OCI-LY3 (cell line): ENCODE results near the gene FCHO1.

ENCODE experiments used
- EZH2phosphoT487 ChIP-seq: fragments of 200-600 bp; shearing (Covaris generic); IDR thresholded peaks from 2 replicates; pipeline ENCODE4 v1.6.1; 2018; ENCODE audit warnings: antibody characterized with exemption, mixed run types, low read depth
- TF ChIP-seq, protein P1 (sequence below): fragments of 200-600, 300-600 bp; sonication (generic); IDR thresholded peaks from 2 replicates; pipeline ENCODE4 v1.5.1; 2014; ENCODE audit warnings: antibody characterized with exemption, low read length, low read depth

DNA sequence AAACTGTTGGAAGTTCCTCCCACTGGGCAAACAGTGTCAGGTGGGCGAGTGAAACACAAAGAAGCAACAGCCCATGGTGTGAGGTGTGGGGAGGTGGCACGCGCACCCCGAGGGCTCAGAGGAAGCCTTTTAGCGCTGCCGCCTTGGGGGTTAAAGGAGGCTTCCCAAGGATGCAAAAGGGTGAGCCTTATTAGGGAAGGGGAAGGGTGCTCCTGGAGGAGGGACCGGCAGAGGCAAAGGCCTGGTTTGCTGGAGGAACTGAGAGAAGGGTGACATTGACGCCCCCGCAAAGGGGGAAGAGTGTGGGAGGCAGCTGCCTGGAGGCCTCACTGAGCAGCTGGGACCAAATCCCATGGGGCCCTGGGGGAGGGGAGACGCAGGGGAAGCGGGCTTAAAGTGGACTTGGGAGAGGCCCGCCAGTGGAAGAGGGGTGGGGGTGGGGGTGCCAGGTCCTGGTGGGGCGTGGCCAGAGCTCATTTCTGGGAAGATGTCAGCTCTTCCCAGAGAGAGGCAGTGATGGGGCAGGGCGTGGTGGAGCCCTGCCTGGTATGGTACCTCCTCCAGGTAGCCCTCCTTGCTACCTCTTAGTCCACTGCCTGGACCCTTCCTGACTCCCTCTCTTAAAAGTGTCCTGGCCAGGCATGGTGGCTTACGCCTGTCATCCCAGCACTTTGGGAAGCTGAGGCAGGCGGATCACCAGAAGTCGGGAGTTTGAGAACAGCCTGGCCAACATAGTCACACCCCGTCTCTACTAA lies 12.0 kb upstream of the FCHO1 start:
- TF ChIP-seq, protein P1, sequence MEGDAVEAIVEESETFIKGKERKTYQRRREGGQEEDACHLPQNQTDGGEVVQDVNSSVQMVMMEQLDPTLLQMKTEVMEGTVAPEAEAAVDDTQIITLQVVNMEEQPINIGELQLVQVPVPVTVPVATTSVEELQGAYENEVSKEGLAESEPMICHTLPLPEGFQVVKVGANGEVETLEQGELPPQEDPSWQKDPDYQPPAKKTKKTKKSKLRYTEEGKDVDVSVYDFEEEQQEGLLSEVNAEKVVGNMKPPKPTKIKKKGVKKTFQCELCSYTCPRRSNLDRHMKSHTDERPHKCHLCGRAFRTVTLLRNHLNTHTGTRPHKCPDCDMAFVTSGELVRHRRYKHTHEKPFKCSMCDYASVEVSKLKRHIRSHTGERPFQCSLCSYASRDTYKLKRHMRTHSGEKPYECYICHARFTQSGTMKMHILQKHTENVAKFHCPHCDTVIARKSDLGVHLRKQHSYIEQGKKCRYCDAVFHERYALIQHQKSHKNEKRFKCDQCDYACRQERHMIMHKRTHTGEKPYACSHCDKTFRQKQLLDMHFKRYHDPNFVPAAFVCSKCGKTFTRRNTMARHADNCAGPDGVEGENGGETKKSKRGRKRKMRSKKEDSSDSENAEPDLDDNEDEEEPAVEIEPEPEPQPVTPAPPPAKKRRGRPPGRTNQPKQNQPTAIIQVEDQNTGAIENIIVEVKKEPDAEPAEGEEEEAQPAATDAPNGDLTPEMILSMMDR = no peak
- no peak for TF ChIP-seq EZH2phosphoT487
